ENCODE results near the gene SART3.
"Not testable (repeated sequence)": the region's sequence is repeated elsewhere in the genome, so short reads cannot be mapped to it uniquely, and the experiment has no call there.

- not testable (repeated sequence) for TF ChIP-seq CTCF, POLR2A (IDR thresholded peaks at IDR 0.05)
Measured at GRCh38 chr12:108487029-108487428, 73.9 kb downstream of the SART3 start.
